Mesenchymal stem cell (in vitro differentiated cells and primary cell): ENCODE measurements around the gene ASTN2.

Experiments
- DNase-seq: peaks from one replicate; pipeline ENCODE4 v3.0.0-alpha.2; 2013
- H2AFZ ChIP-seq: one replicate; pipeline ENCODE4 v1.6.1; 2013; ENCODE audit warnings: low read depth, mild to moderate bottlenecking, control low read depth, inconsistent platforms, low read length, moderate library complexity
- H2AK5ac ChIP-seq: 2 replicates; pipeline ENCODE4 v1.6.1; 2013; ENCODE audit warnings: low read length, moderate library complexity, mild to moderate bottlenecking, inconsistent platforms; ENCODE audit not compliant: severe bottlenecking
- H2BK120ac ChIP-seq: one replicate; pipeline ENCODE4 v1.6.1; 2013; ENCODE audit warnings: low read depth, mild to moderate bottlenecking, inconsistent platforms, low read length, moderate library complexity
- H2BK12ac ChIP-seq, 2 experiments: one replicate each; pipeline ENCODE4 v1.6.1; 2013; ENCODE audit warnings: inconsistent platforms in 2 of 2, low read length in 2 of 2, mild to moderate bottlenecking in 2 of 2, moderate library complexity in 2 of 2, control low read depth in 1 of 2
- H2BK15ac ChIP-seq: one replicate; pipeline ENCODE4 v1.6.1; 2013; ENCODE audit warnings: mild to moderate bottlenecking, low read depth, inconsistent platforms; ENCODE audit not compliant: poor library complexity, severe bottlenecking
- H2BK5ac ChIP-seq: 2 replicates; pipeline ENCODE4 v1.6.1; 2013; ENCODE audit warnings: low read depth, mild to moderate bottlenecking, low read length, control low read depth, inconsistent platforms; ENCODE audit not compliant: poor library complexity, severe bottlenecking
- H3K14ac ChIP-seq, 2 experiments: one replicate each; pipeline ENCODE4 v1.6.1; 2013; ENCODE audit warnings: inconsistent platforms in 2 of 2, low read length in 2 of 2, control low read depth in 1 of 2, mild to moderate bottlenecking in 1 of 2, moderate library complexity in 1 of 2
- H3K18ac ChIP-seq, 2 experiments: one replicate each; pipeline ENCODE4 v1.6.1; 2013; ENCODE audit warnings: inconsistent platforms in 2 of 2, low read length in 2 of 2, control low read depth in 1 of 2, low read depth in 1 of 2, mild to moderate bottlenecking in 1 of 2
- H3K23ac ChIP-seq, 2 experiments: one replicate each; pipeline ENCODE4 v1.6.1; 2013; ENCODE audit warnings: inconsistent platforms in 2 of 2, low read length in 2 of 2, mild to moderate bottlenecking in 2 of 2, moderate library complexity in 2 of 2, control low read depth in 1 of 2
- H3K27ac ChIP-seq: 2 replicates; pipeline ENCODE4 v1.5.1; 2013; ENCODE audit warnings: mild to moderate bottlenecking, moderate library complexity, low read length, control low read depth, inconsistent platforms; ENCODE audit not compliant: poor library complexity, severe bottlenecking
- H3K27me3 ChIP-seq, 2 experiments: 2 replicates each; pipeline versions ENCODE4 v1.6.1 to v1.7.0; 2013; ENCODE audit warnings: low read length in 2 of 2, mild to moderate bottlenecking in 2 of 2, moderate library complexity in 2 of 2, control low read depth in 1 of 2, inconsistent platforms in 1 of 2; ENCODE audit not compliant: control insufficient read depth in 1 of 2, insufficient read depth in 1 of 2
- H3K36me3 ChIP-seq, 2 experiments: 2 replicates each; pipeline versions ENCODE4 v1.6.1 to v1.7.0; 2013; ENCODE audit warnings: low read length in 2 of 2, control low read depth in 1 of 2, inconsistent platforms in 1 of 2, low read depth in 1 of 2, mild to moderate bottlenecking in 1 of 2; ENCODE audit not compliant: insufficient read depth in 2 of 2, control insufficient read depth in 1 of 2
- H3K4ac ChIP-seq, 2 experiments: one replicate each; pipeline ENCODE4 v1.6.1; 2013; ENCODE audit warnings: inconsistent platforms in 2 of 2, low read length in 2 of 2, mild to moderate bottlenecking in 2 of 2, moderate library complexity in 2 of 2, control low read depth in 1 of 2, low read depth in 1 of 2
- H3K4me1 ChIP-seq: 2 replicates; pipeline ENCODE4 v1.6.1; 2013; ENCODE audit warnings: low read depth, low read length, control low read depth; ENCODE audit not compliant: control insufficient read depth, insufficient read depth
- H3K4me2 ChIP-seq: 2 replicates; pipeline ENCODE4 v1.6.1; 2013; ENCODE audit warnings: low read length, mild to moderate bottlenecking, inconsistent platforms; ENCODE audit not compliant: poor library complexity, severe bottlenecking
- H3K4me3 ChIP-seq, 2 experiments: 2 replicates each; pipeline versions ENCODE4 v1.5.1 to v1.7.0; 2013; ENCODE audit warnings: low read length in 2 of 2, mild to moderate bottlenecking in 2 of 2, control low read depth in 1 of 2, low read depth in 1 of 2; ENCODE audit not compliant: insufficient read depth in 1 of 2
- H3K79me1 ChIP-seq: replicated peaks from 2 replicates; pipeline ENCODE4 v1.6.1; 2013; ENCODE audit warnings: mild to moderate bottlenecking, control low read depth, low read length, inconsistent platforms; ENCODE audit not compliant: poor library complexity, severe bottlenecking
- H3K9ac ChIP-seq: 2 replicates; pipeline ENCODE4 v1.7.0; 2013; ENCODE audit warnings: mild to moderate bottlenecking, low read length, moderate library complexity
- H3K9me3 ChIP-seq: 2 replicates; pipeline ENCODE4 v1.7.0; 2013; ENCODE audit warnings: mild to moderate bottlenecking, low read length; ENCODE audit not compliant: control insufficient read depth
- H4K8ac ChIP-seq: one replicate; pipeline ENCODE4 v1.6.1; 2013; ENCODE audit warnings: inconsistent platforms, mild to moderate bottlenecking, low read length, moderate library complexity
- H4K91ac ChIP-seq: one replicate; pipeline ENCODE4 v1.6.1; 2013; ENCODE audit warnings: mild to moderate bottlenecking, low read length, inconsistent platforms
- WGBS: methylation state at CpG from one replicate; pipeline ENCODE4 v1.1.7; 2013; ENCODE audit warnings: mixed read lengths; 5-methylcytosine and 5-hydroxymethylcytosine counted together

ASTN2 gene

GRCh38 chr9:117135501-117136098 is 279.3 kb downstream of the ASTN2 start:
- Histone ChIP-seq H2BK12ac (no peak overlapping the region), H3K4me3 (no peak overlapping the region), H3K14ac (no peak overlapping the region), H3K9ac (no peak overlapping the region), H3K23ac (no peak overlapping the region), H3K36me3 (no peaks in the 10 kb centered on the region), H2BK120ac (no peak overlapping the region), H3K4me1 (no peaks in the 10 kb centered on the region), H2BK15ac (no peak overlapping the region), H4K8ac (no peak overlapping the region), H3K27ac (no peak overlapping the region), H3K27me3 (peaks cover 3 to 5% of the 10 kb centered on the region in 2 experiments), H2BK5ac (no peak overlapping the region), H2AFZ (no peak overlapping the region), H3K9me3 (no peaks in the 10 kb centered on the region), H4K91ac (no peak overlapping the region), H3K79me1 (no peaks in the 10 kb centered on the region), H3K4ac (no peak overlapping the region), H3K4me2 (no peak overlapping the region), H2AK5ac (no peak overlapping the region), H3K18ac (no peak overlapping the region)
- WGBS, result 18% methylated on average over 4 of the region's 5 CpGs
- no peak for DNase-seq

- no peak overlapping the region for H3K9ac ChIP-seq
- 78% methylated on average over 4 of the region's 4 CpGs for WGBS
- H3K36me3 ChIP-seq, result no peaks in the 10 kb centered on the region
- H2AK5ac ChIP-seq, result no peak overlapping the region
- no peak overlapping the region for H3K4me3 ChIP-seq
- H3K79me1 ChIP-seq, result no peaks in the 10 kb centered on the region
- H3K4me2 ChIP-seq, result no peak overlapping the region
- H2BK120ac ChIP-seq, result no peak overlapping the region
- H3K4me1 ChIP-seq, result no peaks in the 10 kb centered on the region
- no peak overlapping the region for H3K14ac ChIP-seq
- no peak overlapping the region for H2AFZ ChIP-seq
- H2BK12ac ChIP-seq, result no peak overlapping the region
- no peak overlapping the region for H3K27ac ChIP-seq
- no peak overlapping the region for H4K8ac ChIP-seq
- no peak for DNase-seq
- H3K27me3 ChIP-seq, result peaks cover 3% of the 10 kb centered on the region in 2 experiments
- H3K4ac ChIP-seq, result no peak overlapping the region
- H2BK5ac ChIP-seq, result no peak overlapping the region
- H3K23ac ChIP-seq, result no peak overlapping the region
- H3K9me3 ChIP-seq, result no peaks in the 10 kb centered on the region
- H2BK15ac ChIP-seq, result no peak overlapping the region
- H4K91ac ChIP-seq, result no peak overlapping the region
- H3K18ac ChIP-seq, result no peak overlapping the region
Measured at GRCh38 chr9:117134826-117135500, 279.9 kb downstream of the ASTN2 start.

GRCh38 chr9:117126871-117127270 is 288.0 kb downstream of the ASTN2 start:
- no peaks in the 10 kb centered on the region for H3K9me3 ChIP-seq
- 100% methylated on average over 2 of the region's 2 CpGs for WGBS
- H3K27me3 ChIP-seq, result no peaks in the 10 kb centered on the region
- no peak overlapping the region for H3K14ac ChIP-seq
- H2BK12ac ChIP-seq, result no peak overlapping the region
- H3K18ac ChIP-seq, result no peak overlapping the region
- no peak overlapping the region for H2AFZ ChIP-seq
- no peak overlapping the region for H3K4me2 ChIP-seq
- H3K9ac ChIP-seq, result no peak overlapping the region
- H3K27ac ChIP-seq, result no peak overlapping the region
- H3K4me1 ChIP-seq, result no peaks in the 10 kb centered on the region
- no peak for DNase-seq
- no peak overlapping the region for H4K91ac ChIP-seq
- no peak overlapping the region for H3K4ac ChIP-seq
- no peaks in the 10 kb centered on the region for H3K36me3 ChIP-seq
- H2BK120ac ChIP-seq, result no peak overlapping the region
- H3K79me1 ChIP-seq, result no peaks in the 10 kb centered on the region
- no peak overlapping the region for H2AK5ac ChIP-seq
- no peak overlapping the region for H4K8ac ChIP-seq
- no peak overlapping the region for H3K23ac ChIP-seq
- H3K4me3 ChIP-seq, result no peak overlapping the region
- no peak overlapping the region for H2BK5ac ChIP-seq
- H2BK15ac ChIP-seq, result no peak overlapping the region

- no peak overlapping the region for H2BK120ac ChIP-seq
- no peaks in the 10 kb centered on the region for H3K9me3 ChIP-seq
- H3K4ac ChIP-seq, result no peak overlapping the region
- no peak for DNase-seq
- no peak overlapping the region for H4K91ac ChIP-seq
- H3K23ac ChIP-seq, result no peak overlapping the region
- H3K36me3 ChIP-seq, result no peaks in the 10 kb centered on the region
- H3K27me3 ChIP-seq, result no peaks in the 10 kb centered on the region
- H4K8ac ChIP-seq, result no peak overlapping the region
- no peak overlapping the region for H3K27ac ChIP-seq
- no peak overlapping the region for H2BK15ac ChIP-seq
- no peak overlapping the region for H2AFZ ChIP-seq
- no peak overlapping the region for H3K4me3 ChIP-seq
- H2AK5ac ChIP-seq, result no peak overlapping the region
- no peak overlapping the region for H3K4me2 ChIP-seq
- H3K79me1 ChIP-seq, result no peaks in the 10 kb centered on the region
- H2BK12ac ChIP-seq, result no peak overlapping the region
- WGBS, result 86% methylated on average over 4 of the region's 6 CpGs
- no peak overlapping the region for H3K9ac ChIP-seq
- no peak overlapping the region for H3K18ac ChIP-seq
- no peaks in the 10 kb centered on the region for H3K4me1 ChIP-seq
- no peak overlapping the region for H3K14ac ChIP-seq
- H2BK5ac ChIP-seq, result no peak overlapping the region
Measured at GRCh38 chr9:117125531-117125930, 289.3 kb downstream of the ASTN2 start.
